Astrocyte (in vitro differentiated cells and primary cell): ENCODE measurements around the gene DZIP1. TPM values are rescaled to one million over a fixed set of nuclear protein-coding genes. Genes with fewer than 3 reads are reported as not detected.

Source experiments
- DNase-seq: peaks from one replicate; pipeline ENCODE4 v3.0.0-alpha.2; 2010; ENCODE audit warnings: low read depth
- FAIRE-seq: peaks from 2 replicates; lab custom pipeline; 2011; peaks lifted over from hg19 to GRCh38; lab: Jason Lieb, UNC
- H2AFZ ChIP-seq: 2 replicates; pipeline ENCODE4 v1.6.0; 2012; ENCODE audit warnings: low read depth, low read length, inconsistent platforms
- H3K27ac ChIP-seq: 2 replicates; pipeline ENCODE4 v1.5.1; 2011; ENCODE audit warnings: low read depth, low read length, inconsistent platforms
- H3K27me3 ChIP-seq: 2 replicates; pipeline ENCODE4 v1.6.0; 2011; ENCODE audit warnings: low read length, inconsistent platforms; ENCODE audit not compliant: insufficient read depth
- H3K36me3 ChIP-seq: 2 replicates; pipeline ENCODE4 v1.5.1; 2011; ENCODE audit warnings: low read length, inconsistent platforms; ENCODE audit not compliant: insufficient read depth
- H3K4me1 ChIP-seq: 2 replicates; pipeline ENCODE4 v1.5.1; 2011; ENCODE audit warnings: low read length, inconsistent platforms; ENCODE audit not compliant: insufficient read depth
- H3K4me2 ChIP-seq: 2 replicates; pipeline ENCODE4 v1.6.0; 2012; ENCODE audit warnings: low read length, inconsistent platforms
- H3K4me3 ChIP-seq: 2 replicates; pipeline ENCODE4 v1.5.1; 2011; ENCODE audit warnings: low read depth, mild to moderate bottlenecking, low read length, inconsistent platforms; ENCODE audit not compliant: insufficient read depth
- H3K79me2 ChIP-seq: 2 replicates; pipeline ENCODE4 v1.6.0; 2012; ENCODE audit warnings: mild to moderate bottlenecking, low read length, inconsistent platforms; ENCODE audit not compliant: insufficient read depth
- H3K9ac ChIP-seq: 2 replicates; pipeline ENCODE4 v1.6.0; 2012; ENCODE audit warnings: mild to moderate bottlenecking, low read length, inconsistent platforms
- H3K9me3 ChIP-seq: 2 replicates; pipeline ENCODE4 v1.5.1; 2012; ENCODE audit warnings: low read depth, mild to moderate bottlenecking, low read length, inconsistent platforms; ENCODE audit not compliant: insufficient read depth
- H4K20me1 ChIP-seq: 2 replicates; pipeline ENCODE4 v1.6.0; 2012; ENCODE audit warnings: low read length, inconsistent platforms; ENCODE audit not compliant: insufficient read depth
- H3K27ac Mint-ChIP-seq: one replicate; pipeline ENCODE4 v1.8.0; 2021; ENCODE audit warnings: mild to moderate bottlenecking, mixed read lengths; ENCODE audit not compliant: unreplicated experiment
- H3K27me3 Mint-ChIP-seq: one replicate; pipeline ENCODE4 v1.8.0; 2021; ENCODE audit warnings: low read depth, mixed read lengths; ENCODE audit not compliant: unreplicated experiment
- H3K36me3 Mint-ChIP-seq: one replicate; pipeline ENCODE4 v1.8.0; 2021; ENCODE audit warnings: low read depth, mixed read lengths; ENCODE audit not compliant: unreplicated experiment
- H3K4me1 Mint-ChIP-seq: one replicate; pipeline ENCODE4 v1.8.0; 2021; ENCODE audit warnings: low read depth, mixed read lengths; ENCODE audit not compliant: unreplicated experiment
- H3K4me3 Mint-ChIP-seq: one replicate; pipeline ENCODE4 v1.8.0; 2021; ENCODE audit warnings: mild to moderate bottlenecking, moderate library complexity, mixed read lengths; ENCODE audit not compliant: unreplicated experiment
- H3K9me3 Mint-ChIP-seq: one replicate; pipeline ENCODE4 v1.8.0; 2021; ENCODE audit warnings: mild to moderate bottlenecking, mixed read lengths; ENCODE audit not compliant: unreplicated experiment
- CTCF ChIP-seq: IDR thresholded peaks from 2 replicates; pipeline ENCODE4 v1.5.1; 2011; ENCODE audit warnings: low read depth, mild to moderate bottlenecking, inconsistent platforms, low read length, moderate library complexity; ENCODE audit not compliant: insufficient read depth
- EZH2 ChIP-seq: IDR thresholded peaks from 2 replicates; pipeline ENCODE4 v1.6.1; 2012; ENCODE audit warnings: mild to moderate bottlenecking, low read length, inconsistent platforms; ENCODE audit not compliant: insufficient read depth
- total RNA-seq: library from RNA; stranded (reverse); gene quantifications from 2 replicates; pipeline ENCODE4 v1.2.1, GENCODE V29; 2021

Gene DZIP1
- total RNA-seq, 1 donor from 2014 or later: 52.4 TPM

- Histone ChIP-seq H3K9ac (no peak overlapping the region), H3K36me3 (no peaks in the 10 kb centered on the region), H3K4me2 (no peak overlapping the region), H3K27me3 (peaks cover 11% of the 10 kb centered on the region), H4K20me1 (no peaks in the 10 kb centered on the region), H2AFZ (no peak overlapping the region), H3K4me3 (no peak overlapping the region), H3K79me2 (no peaks in the 10 kb centered on the region), H3K9me3 (no peaks in the 10 kb centered on the region), H3K4me1 (no peaks in the 10 kb centered on the region), H3K27ac (no peak overlapping the region)
- no peak overlapping the region for H3K27ac Mint-ChIP-seq
- TF ChIP-seq EZH2: no peak
- TF ChIP-seq CTCF: no peak
- no peak for DNase-seq
- H3K36me3 Mint-ChIP-seq: no peaks in the 10 kb centered on the region
- no peak overlapping the region for H3K4me3 Mint-ChIP-seq
- H3K27me3 Mint-ChIP-seq: peaks cover 1% of the 10 kb centered on the region
- H3K4me1 Mint-ChIP-seq: no peaks in the 10 kb centered on the region
- FAIRE-seq: no peak
- H3K9me3 Mint-ChIP-seq: no peaks in the 10 kb centered on the region
Observed at GRCh38 chr13:95541911-95542474, 102.5 kb downstream of the DZIP1 start.

- FAIRE-seq: no peak
- H3K9me3 Mint-ChIP-seq: no peaks in the 10 kb centered on the region
Observed at GRCh38 chr13:95541308-95541707, 103.2 kb downstream of the DZIP1 start.

More at GRCh38 chr13:95541308-95541707, 103.2 kb downstream of the DZIP1 start:
- no peak overlapping the region for H3K27ac Mint-ChIP-seq
- H3K79me2 ChIP-seq: no peaks in the 10 kb centered on the region
- H3K36me3 ChIP-seq: no peaks in the 10 kb centered on the region
- H3K9me3 ChIP-seq: no peaks in the 10 kb centered on the region
- H3K4me2 ChIP-seq: no peak overlapping the region
- H2AFZ ChIP-seq: peak overlapping the region; percentile 67
- H3K27ac ChIP-seq: no peak overlapping the region
- H3K4me3 Mint-ChIP-seq: no peak overlapping the region
- no peaks in the 10 kb centered on the region for H3K36me3 Mint-ChIP-seq
- peaks cover 8% of the 10 kb centered on the region for H3K27me3 ChIP-seq
- H3K4me1 Mint-ChIP-seq: peaks cover 1% of the 10 kb centered on the region
- H3K9ac ChIP-seq: no peak overlapping the region
- no peaks in the 10 kb centered on the region for H3K27me3 Mint-ChIP-seq
- H3K4me1 ChIP-seq: no peaks in the 10 kb centered on the region
- DNase-seq: no peak
- no peak overlapping the region for H3K4me3 ChIP-seq
- no peaks in the 10 kb centered on the region for H4K20me1 ChIP-seq
- TF ChIP-seq EZH2: no peak
- no peak for TF ChIP-seq CTCF
